Measurements from ENCODE around the gene LRMDA.
"Not testable (repeated sequence)": the region's sequence is repeated elsewhere in the genome, so short reads cannot be mapped to it uniquely, and the experiment has no call there.

GRCh38 chr10:75605795-75606194, 174.4 kb downstream of the LRMDA start:
- not testable (repeated sequence) for TF ChIP-seq CTCF (conservative IDR thresholded peaks at IDR 0.05; ENCODE audit: low read depth, low read length); EZH2 (IDR thresholded peaks at IDR 0.05; ENCODE audit: borderline replicate concordance, low read depth, low read length, poor library complexity, severe bottlenecking)
